Measurements from ENCODE around the gene RPS18.

DNA sequence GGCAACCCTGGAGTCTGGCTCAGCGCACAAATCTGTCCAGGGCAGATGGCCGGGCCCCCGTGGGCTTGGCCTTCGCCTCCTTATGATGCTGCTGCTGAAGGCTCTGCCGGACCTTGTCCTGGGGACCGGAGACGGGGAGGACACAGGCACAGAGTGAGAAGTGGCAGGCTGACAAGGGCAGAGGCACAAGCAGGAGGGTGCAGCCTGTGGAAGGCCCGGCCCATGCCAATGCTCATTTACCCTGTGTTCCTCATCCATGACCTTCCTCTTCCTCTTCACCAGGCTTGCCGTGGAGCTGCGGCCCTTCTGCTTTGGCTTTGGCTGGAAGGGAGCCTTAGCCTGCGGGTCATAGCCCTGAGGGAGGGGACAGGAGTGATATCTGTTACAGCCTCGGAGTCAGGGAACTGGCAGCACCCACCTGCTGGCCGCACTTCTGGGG lies 7.4 kb downstream of the RPS18 start:
- no peak for TF ChIP-seq TAF1 (IDR thresholded peaks at IDR 0.05; ENCODE audit: low read depth)
- TF ChIP-seq ZBTB7A (IDR thresholded peaks at IDR 0.05; ENCODE audit: low read depth) = no peak
- TF ChIP-seq YY1 (IDR thresholded peaks at IDR 0.05; ENCODE audit: low read depth) = no peak
- no peak for TF ChIP-seq RAD21 (IDR thresholded peaks at IDR 0.05; ENCODE audit: low read depth)
- no peak for TF ChIP-seq EP300 (IDR thresholded peaks at IDR 0.05; ENCODE audit: borderline replicate concordance)
- TF ChIP-seq, protein P1, sequence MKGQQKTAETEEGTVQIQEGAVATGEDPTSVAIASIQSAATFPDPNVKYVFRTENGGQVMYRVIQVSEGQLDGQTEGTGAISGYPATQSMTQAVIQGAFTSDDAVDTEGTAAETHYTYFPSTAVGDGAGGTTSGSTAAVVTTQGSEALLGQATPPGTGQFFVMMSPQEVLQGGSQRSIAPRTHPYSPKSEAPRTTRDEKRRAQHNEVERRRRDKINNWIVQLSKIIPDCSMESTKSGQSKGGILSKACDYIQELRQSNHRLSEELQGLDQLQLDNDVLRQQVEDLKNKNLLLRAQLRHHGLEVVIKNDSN (IDR thresholded peaks at IDR 0.05) = no peak
- TF ChIP-seq NFIC (IDR thresholded peaks at IDR 0.05) = no peak
- no peak for TF ChIP-seq CEBPB (IDR thresholded peaks at IDR 0.05)
- TF ChIP-seq, protein P2, sequence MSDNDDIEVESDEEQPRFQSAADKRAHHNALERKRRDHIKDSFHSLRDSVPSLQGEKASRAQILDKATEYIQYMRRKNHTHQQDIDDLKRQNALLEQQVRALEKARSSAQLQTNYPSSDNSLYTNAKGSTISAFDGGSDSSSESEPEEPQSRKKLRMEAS (IDR thresholded peaks at IDR 0.05) = no peak
- TF ChIP-seq, protein P3, sequence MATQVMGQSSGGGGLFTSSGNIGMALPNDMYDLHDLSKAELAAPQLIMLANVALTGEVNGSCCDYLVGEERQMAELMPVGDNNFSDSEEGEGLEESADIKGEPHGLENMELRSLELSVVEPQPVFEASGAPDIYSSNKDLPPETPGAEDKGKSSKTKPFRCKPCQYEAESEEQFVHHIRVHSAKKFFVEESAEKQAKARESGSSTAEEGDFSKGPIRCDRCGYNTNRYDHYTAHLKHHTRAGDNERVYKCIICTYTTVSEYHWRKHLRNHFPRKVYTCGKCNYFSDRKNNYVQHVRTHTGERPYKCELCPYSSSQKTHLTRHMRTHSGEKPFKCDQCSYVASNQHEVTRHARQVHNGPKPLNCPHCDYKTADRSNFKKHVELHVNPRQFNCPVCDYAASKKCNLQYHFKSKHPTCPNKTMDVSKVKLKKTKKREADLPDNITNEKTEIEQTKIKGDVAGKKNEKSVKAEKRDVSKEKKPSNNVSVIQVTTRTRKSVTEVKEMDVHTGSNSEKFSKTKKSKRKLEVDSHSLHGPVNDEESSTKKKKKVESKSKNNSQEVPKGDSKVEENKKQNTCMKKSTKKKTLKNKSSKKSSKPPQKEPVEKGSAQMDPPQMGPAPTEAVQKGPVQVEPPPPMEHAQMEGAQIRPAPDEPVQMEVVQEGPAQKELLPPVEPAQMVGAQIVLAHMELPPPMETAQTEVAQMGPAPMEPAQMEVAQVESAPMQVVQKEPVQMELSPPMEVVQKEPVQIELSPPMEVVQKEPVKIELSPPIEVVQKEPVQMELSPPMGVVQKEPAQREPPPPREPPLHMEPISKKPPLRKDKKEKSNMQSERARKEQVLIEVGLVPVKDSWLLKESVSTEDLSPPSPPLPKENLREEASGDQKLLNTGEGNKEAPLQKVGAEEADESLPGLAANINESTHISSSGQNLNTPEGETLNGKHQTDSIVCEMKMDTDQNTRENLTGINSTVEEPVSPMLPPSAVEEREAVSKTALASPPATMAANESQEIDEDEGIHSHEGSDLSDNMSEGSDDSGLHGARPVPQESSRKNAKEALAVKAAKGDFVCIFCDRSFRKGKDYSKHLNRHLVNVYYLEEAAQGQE (IDR thresholded peaks at IDR 0.05; ENCODE audit: low read depth) = no peak
- no peak for TF ChIP-seq FOXM1 (IDR thresholded peaks at IDR 0.05; ENCODE audit: borderline replicate concordance, low read depth)
- no peak for TF ChIP-seq CREB1 (IDR thresholded peaks at IDR 0.05; ENCODE audit: low read depth)
- TF ChIP-seq TCF12 (IDR thresholded peaks at IDR 0.05; ENCODE audit: low read depth) = no peak

Data from Ishikawa (cell line).